K562 (cell line): ENCODE results near the gene RBFOX2.

Experiments
- ETV5 ChIP-seq: sonication (generic); formaldehyde crosslinking; IDR thresholded peaks from 2 replicates; pipeline ENCODE4 v1.4.0; 2020; ENCODE audit warnings: low read depth, mild to moderate bottlenecking, missing genetic modification reagents
- FOXA3 ChIP-seq, 2 experiments: fragments of 450-650 bp in 1 of 2; sonication (generic) in 1 of 2; formaldehyde crosslinking; IDR thresholded peaks in 1 of 2; conservative IDR thresholded peaks in 1 of 2; 2 replicates each; pipeline versions ENCODE4 v1.4.0 to v1.8.0; 2020 to 2022; ENCODE audit warnings: mild to moderate bottlenecking in 2 of 2, missing genetic modification reagents in 1 of 2
- FOXJ2 ChIP-seq: fragments of 200-800 bp; sonication (Bioruptor generic); IDR thresholded peaks from 2 replicates; pipeline ENCODE4 v1.6.1; 2016; ENCODE audit warnings: missing genetic modification characterization, missing compliant biosample characterization
- TF ChIP-seq, protein P1 (sequence below): fragments of 250-450 bp; sonication (Bioruptor Pico); IDR thresholded peaks from 2 replicates; pipeline ENCODE4 v1.5.1; 2021; ENCODE audit warnings: mild to moderate bottlenecking

GRCh38 chr22:36075230-36075629 lies 46.6 kb upstream of the RBFOX2 start:
- TF ChIP-seq FOXA3 (CRISPR knock-in tag; conservative IDR thresholded peaks at IDR 0.05 in 1 of 2, IDR thresholded peaks at IDR 0.05 in 1 of 2) (no peak), ETV5 (no peak), FOXJ2 (no peak)
- TF ChIP-seq, protein P1, sequence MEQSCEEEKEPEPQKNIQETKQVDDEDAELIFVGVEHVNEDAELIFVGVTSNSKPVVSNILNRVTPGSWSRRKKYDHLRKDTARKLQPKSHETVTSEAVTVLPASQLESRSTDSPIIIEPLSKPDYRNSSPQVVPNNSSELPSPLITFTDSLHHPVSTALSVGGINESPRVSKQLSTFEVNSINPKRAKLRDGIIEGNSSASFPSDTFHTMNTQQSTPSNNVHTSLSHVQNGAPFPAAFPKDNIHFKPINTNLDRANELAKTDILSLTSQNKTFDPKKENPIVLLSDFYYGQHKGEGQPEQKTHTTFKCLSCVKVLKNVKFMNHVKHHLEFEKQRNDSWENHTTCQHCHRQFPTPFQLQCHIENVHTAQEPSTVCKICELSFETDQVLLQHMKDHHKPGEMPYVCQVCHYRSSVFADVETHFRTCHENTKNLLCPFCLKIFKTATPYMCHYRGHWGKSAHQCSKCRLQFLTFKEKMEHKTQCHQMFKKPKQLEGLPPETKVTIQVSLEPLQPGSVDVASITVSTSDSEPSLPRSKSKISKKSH (CRISPR knock-in tag): no peak
